OCI-M2 (cell line): ENCODE measurements around the gene GPR17.

Experiments
- DNase-seq: peaks from one replicate; lab custom pipeline; 2025; ENCODE audit not compliant: unreplicated experiment; lab: John Stamatoyannopoulos, UW

GPR17 gene

DNA sequence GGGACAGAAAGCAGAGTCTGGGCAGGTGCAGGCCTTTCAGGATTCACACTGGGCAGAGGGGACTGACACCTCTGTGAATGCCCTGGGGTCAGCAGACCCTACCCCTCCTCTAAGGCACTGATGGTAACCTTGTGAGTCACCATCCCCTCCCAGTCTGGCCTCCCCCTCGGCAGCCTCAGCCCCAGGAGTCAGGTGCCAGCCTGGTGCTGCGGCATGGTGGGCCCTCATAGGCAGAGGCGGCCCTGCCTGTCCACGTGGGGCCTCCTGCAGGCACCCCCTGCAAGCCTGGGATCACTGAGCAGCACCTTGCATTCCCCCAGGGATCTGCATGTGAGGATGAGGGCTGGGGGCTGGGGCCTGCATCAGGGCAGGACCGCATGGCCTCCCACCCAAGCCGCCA, 4.8 kb upstream of the GPR17 start:
- no peak for DNase-seq

DNA sequence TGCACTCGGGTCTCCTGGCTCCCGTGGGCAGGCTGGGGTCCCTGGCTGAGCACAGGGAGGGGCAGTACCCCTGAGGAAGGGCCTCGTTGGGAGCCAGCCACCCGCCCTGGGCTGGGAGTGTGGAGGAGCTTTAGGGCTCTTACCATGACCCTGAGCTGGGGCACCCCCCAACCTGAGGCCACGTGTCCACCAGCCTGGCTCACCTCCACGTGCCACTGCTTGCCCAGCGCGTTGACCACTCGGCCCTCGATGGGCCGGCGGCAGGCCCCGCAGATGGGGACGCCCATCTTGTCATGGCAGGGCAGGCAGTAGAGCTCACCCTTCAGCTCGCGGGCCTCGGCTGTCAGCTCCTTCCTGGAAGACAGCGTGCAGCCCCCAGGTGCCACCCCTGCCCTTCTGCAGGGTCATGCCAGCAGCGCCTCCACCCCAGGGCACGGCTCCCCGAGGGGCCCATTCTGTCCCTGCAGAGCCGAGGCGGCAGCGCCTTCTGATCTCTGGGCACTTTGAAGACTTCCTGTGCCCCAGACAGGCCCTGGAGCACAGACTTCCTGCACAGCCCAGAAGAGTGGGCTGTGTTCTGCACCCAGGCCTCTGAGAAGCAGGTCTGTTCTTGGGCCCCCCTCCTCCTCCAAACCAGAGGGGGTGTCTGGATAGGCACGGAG, 4.0 kb upstream of the GPR17 start:
- no peak for DNase-seq

DNA sequence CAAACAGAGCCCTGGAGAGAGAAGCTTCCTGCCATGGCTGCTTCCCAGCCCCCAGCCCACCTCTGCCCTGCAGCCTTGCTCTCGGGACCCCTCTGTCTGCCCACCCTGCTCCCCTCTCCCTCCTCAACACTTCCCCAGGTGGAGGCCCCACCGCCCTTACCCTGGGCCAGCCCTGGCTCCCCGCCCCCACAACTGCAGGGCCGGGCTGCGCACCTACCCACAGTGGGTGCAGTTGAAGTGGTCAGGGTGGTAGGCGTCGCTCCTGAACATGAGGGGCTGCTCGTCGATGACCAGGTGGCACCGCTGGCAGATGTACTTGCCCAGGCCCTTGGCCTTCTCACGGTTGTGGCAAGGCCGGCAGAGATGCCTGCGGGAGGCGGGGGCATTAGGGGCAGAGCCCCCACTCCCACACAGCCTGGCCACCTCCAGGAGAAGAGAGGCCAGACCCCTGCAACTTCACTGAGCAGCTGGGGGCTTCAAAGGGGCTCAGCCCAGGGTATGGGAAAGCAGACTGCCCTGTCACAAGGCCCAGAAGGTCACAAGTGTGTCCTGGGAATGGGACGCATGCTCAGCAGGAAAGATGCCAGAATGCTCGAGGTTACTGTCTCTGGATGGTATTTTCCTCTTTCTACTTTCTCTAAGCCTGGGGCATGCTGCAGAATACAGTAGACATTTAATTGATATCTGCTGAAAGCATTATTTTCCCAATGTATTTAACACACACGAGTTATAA, 3.1 kb upstream of the GPR17 start:
- no peak for DNase-seq

DNA sequence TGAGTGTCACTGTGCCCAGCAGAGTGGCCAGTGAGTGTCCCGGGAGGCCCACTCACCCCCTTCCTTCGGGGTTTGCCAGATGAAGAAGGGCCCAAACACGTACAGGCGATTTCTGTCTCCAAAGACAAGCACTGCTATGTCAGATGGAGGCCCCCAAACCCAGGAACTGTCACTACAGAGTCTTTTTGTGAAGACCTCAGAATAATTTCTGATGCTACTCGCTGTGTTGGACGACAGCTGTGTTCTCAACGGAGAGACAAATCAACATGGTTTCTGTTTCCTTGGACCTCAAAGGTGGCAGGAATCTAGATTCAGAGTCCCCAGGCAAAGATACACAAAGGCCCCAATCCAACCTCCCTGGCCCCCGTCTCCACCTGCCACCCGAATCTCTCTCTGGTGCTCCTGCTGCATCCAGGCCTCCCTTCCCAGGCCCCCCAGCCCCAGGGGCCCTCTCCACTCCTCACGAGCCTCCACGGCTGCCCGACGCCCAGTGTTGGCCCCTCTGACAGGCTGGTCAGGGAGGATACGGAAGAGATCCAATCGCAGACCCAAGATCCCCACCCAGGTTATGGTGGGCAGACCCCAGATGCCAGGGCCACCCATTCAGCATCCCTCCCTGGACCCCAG, 2.4 kb upstream of the GPR17 start:
- DNase-seq, result no peak

DNA sequence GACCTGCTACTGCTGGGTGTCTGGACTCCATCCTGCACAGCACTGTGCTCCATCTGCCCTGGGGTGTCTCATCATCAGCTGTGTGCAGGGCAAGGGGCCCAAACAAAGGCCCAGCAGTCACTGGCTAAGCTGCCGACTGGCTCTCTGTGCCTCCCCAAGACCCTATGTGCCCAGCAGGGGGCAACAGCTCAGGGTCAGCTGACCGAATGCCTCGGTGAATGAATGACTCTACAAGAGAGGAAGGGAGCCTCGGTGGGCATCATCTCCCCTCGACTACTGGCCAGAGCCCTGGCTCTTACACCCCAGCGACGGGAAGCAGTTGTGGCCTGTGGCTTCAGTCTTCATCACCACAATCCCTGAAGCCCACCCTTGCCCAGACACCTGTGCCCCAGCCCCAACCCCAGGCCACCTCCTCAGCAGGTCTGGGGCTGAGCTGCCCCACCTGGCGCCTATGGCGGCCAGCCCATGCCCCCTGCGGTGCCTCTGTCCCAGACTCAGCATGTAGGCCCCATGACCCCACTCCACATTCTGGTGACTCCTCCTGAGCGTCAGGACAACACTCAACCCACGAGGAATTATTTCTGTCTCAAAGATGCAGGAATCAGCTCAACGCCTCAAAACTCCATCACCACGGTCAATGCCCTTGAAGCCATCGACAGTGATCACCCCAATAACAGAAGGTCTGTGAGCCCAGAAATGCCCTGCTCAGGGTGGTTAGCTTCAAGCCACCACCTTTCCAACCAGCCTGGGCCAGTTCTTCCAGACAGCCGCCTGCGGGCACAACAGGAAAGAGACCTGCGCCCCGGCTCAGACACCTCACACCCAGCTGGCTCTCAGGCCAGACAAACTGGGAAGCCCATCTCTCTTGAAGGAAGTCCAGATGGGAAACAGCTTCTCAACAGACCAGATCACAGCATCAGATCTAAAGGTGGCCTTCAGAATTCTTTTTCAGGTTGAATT, 1.6 kb upstream of the GPR17 start:
- no peak for DNase-seq

DNA sequence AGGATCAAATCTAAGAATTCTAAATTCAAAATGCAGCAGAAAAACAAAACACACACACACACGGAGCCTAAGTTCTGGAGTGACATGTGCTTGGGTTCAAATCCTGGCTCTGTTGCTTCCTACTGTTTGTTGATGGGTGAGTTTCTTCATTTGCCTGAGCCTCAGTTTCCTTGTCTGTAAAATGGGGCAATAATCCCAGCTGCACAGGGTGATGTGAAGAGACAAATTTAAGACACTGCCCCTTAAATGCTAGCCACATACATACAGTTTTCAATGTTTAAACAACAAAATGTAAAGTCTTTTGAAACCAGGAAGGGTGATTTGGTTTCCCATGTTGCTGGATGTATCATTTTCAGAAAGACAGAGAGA, 943 bp upstream of the GPR17 start:
- DNase-seq, result no peak

DNA sequence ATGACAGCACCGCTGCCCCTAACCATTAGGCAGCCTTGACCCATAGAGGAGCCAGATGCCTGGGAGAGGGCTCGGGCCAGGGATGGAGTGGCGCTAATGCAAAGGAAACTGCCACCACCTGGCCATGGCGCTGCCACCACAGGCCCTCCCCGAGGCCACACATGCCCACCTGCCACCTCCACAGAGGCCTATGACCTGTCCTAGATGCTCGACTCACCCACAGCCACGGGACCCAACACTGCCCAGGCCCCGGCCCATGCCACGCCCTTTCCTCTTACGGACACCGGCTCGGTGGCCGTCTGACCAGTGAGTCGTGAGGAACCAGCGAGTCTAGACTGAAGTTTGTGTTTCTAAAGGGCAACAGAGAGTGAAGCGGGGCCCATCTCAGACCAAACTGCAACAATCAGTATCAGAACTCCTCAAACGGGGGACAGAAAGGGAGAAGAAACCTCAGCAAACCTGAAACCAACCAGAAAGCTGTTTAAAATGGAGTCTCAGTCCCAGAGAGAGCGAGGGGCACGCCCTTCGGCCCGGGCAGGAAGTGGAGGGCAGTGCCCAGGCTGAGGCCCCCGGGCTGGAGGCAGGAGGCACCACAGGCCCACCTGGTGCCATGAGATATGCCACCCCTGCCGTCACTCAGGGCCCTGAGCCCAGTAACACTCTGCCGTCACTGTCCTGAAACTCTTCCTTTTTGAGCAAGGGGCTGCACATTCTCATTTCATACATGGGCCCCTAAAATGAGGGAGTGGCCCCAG, 711 bp downstream of the GPR17 start:
- DNase-seq, result no peak

DNA sequence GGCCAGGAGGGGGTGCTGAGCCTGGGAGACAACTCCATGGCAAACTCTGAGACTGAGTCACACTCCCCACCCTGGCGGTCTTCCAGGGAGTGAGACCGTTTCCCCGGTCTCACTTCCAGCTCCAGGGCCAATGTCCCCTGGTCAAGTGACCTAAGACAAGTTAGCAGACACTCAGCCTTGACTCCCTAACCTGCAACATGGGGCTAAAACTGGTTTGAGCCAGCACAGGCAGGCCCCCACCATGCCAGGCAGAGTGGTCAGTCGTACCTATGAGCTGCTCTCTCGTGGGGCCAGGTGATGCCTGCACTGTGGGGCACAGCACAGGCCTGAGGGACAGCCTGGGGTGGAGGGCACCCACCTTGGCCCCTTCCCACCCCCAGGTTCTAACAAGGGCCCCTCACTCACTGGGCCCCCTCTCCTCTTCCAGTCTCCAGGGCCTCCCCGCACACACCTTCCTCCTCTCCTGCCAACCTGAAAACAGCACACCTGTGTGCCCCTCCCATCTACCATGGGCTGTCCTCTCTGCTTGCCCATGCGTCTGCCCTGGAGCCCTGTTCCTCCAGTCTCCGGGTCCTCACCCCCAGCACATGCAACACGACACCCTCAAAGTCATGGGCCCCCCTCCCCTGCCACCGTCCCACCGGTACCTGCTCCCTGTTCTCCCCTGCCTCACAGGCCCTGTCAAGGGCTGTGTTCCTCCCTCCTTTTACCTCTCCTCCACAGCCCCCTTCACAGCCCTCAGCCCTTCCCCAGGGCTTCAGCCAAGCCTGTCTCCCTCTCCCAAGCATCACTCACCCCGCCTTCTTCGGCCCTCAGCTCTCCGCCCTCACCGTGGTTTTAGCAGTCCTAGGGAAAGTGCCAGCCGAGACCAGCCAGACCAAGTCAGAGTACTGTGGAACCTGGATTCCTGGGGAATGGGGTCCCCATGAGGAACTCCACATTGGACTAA, 1.6 kb downstream of the GPR17 start:
- DNase-seq, result no peak

DNA sequence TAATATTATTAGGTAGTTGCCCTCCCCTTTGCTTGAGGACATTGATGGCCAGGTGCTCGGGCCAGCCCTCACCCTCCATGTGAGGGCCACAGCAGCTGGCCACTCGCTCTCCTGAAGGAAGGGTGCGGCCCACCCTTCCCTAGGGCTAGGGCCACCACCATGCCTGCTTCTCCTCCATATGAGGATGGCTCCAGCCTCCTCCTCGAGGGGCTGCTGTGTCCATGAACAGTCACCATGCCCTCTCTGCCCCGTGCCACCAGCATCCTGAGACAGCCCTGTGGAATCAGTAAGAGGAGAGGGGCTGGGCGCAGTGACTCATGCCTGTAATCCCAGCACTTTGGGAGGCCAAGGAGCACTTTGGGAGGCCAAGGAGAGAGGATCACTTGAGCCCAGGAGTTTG, 2.4 kb downstream of the GPR17 start:
- no peak for DNase-seq

DNA sequence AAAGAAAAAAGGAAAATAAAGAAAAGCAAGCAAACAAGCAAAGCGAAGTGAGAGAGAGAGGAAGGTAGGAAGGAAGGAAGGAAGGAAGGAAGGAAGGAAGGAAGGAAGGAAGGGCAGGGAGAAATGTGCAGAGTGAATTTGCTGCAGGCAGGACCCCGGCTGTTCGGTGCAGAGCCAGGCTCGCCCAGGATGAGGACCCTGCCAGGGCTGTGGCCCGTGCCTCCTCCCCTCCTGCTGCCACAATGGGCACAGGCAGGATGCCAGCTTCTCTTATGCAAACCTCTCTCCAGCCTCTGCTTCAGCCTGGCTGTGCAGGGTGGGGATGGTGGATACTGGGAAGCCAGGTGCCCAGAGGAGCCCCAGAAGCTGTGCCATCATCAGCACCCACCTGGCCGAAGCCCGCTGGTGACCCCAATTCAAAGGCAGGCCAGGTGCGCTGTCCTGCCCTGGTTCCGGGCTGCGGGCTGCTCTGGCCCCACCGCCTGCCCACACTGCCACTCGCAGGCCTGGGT, 3.2 kb downstream of the GPR17 start:
- DNase-seq, result no peak

DNA sequence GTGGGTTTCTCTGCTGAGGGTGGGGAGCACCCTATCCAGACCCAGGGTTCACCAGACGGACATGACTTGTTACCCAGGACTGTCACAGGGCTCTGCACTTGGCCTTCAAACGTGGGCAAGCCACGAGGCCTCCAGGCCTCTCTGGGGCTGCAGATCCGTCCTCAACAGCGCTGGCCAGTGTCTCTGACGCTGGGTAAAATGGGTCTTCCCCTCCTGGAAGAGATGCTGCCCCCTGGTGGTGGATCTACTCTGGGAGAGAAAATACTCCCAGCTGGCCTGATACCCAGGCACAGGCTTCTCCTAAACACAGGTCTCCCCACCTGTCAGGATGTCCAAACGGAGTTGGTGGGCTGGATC, 3.7 kb downstream of the GPR17 start:
- peak; percentile 30 for DNase-seq

DNA sequence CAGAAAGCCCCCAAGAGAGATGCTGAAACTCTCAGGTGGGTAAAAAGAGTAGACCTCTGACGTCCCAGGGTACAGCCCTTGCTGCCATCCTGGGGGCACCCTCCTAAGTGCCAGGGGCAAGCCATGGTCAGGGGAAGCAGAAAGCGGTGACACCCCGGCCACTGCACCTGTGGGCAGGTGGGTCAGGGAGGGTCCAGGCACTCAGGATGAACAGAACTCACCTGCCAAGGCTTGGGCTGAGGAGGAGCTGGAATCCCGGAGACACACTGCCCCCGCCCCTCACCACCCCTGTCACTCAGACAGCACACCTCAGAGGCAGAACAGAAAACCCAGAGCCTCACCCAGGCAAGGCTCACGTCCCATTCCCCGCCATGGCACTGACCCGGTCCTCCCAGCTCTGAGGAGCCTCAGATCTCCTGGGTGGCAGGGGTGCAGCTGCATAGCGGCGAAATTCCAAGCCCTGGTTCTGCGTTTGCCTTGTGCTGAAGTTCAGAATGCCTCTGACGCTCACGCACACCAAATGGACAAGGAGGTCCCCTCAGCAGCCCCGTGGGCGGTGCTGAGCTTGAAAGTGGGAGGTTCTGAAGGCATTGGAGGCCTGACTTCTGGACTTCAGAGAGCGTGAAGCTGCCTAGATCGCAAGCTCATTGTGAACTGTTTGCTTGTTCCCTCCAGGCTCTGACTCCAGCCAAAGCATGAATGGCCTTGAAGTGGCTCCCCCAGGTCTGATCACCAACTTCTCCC, 4.3 kb downstream of the GPR17 start:
- DNase-seq, result no peak

DNA sequence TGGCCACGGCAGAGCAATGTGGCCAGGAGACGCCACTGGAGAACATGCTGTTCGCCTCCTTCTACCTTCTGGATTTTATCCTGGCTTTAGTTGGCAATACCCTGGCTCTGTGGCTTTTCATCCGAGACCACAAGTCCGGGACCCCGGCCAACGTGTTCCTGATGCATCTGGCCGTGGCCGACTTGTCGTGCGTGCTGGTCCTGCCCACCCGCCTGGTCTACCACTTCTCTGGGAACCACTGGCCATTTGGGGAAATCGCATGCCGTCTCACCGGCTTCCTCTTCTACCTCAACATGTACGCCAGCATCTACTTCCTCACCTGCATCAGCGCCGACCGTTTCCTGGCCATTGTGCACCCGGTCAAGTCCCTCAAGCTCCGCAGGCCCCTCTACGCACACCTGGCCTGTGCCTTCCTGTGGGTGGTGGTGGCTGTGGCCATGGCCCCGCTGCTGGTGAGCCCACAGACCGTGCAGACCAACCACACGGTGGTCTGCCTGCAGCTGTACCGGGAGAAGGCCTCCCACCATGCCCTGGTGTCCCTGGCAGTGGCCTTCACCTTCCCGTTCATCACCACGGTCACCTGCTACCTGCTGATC, 4.9 kb downstream of the GPR17 start:
- DNase-seq, result no peak

DNA sequence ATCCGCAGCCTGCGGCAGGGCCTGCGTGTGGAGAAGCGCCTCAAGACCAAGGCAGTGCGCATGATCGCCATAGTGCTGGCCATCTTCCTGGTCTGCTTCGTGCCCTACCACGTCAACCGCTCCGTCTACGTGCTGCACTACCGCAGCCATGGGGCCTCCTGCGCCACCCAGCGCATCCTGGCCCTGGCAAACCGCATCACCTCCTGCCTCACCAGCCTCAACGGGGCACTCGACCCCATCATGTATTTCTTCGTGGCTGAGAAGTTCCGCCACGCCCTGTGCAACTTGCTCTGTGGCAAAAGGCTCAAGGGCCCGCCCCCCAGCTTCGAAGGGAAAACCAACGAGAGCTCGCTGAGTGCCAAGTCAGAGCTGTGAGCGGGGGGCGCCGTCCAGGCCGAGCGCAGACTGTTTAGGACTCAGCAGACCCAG, 5.4 kb downstream of the GPR17 start:
- no peak for DNase-seq

DNA sequence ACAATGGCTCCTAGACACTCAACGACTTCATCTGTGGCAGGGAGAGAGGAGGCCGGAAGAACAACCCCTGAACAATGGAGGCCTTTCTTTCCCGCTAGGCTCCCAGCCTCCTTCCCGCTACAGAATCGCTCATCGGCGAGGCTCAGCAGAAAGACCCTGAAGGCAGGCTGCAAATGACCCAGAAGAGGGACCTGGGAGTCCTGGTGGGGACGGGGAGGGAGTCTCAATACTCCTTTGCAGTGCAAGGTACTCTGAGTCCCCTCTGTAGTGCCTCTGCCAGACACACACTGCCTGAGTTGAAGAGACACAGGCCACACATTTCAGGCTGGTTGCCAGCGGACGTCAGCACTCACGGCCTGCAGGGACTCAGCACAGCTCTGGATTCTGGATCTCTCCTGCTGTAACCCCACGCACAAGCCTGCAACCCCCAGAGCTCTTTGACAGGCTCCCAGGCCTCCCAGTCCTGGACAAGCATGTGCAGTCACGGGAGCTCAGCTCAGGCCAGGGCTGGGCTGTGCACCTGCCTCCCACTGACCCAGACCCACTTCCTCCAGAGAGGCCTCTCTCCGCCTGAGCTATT, 6.1 kb downstream of the GPR17 start:
- DNase-seq, result no peak

DNA sequence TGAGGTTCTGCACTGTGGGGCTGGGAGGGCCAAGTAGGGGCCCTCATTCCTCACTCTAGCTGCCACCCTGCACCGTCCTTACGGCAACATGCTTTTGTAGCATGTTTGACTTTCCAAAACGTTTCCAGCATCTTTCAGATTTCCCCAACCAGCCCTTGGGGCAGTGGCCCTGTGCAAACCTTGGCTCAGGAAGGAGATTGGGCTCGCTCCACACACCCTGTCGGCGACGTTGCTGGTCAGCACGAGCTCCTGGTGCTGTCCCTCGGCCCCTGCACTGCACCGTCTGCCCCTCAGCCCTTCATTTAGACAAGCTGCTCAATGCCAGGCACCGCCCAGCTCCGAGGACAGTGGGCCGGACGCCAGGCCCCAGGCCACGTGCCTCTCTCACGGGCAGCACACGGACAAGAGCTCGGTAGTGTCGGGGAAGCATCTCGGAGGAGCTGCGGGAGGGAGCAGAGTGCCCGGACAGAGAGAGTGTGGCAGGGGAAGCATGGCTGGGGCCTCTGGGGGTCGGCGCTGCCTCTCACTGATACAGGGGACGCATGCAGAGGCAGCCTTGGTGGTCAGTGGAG, 6.9 kb downstream of the GPR17 start:
- no peak for DNase-seq

DNA sequence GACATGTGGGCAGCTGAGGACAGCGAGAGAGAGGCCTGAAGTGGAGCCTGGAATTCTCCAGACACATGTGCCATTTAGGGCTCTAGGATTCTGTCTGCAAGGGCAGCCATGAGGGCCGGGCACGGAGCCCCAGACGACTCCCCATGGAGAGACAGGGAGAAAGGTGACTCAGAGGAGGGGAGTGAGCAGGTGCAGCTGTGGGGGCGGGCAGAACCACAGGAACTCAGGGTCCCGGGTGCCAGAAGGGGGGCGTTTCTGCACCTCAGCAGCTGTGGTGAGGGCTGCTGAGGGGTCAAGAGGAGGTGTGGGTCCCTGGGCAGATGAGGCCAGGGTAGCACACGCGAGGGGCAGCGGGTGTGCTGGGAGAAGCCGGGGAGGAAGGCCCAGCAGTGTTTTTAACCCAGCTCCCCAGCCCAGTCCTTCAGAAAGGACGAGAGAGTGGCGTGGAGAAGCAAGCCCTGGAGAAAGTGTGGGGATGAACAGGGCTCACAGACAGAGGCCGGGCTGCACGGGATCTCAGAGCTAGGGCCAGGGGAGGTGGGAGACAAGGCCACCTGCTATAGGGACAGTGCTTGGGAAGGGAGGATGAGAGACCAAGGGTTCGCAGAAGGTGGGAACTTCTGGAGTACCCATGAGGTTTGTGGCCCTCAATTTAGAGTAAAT, 7.6 kb downstream of the GPR17 start:
- no peak for DNase-seq
